HepG2 (cell line): ENCODE results near the gene EPHX1. TPM values are rescaled to one million over a fixed set of nuclear protein-coding genes. Genes with fewer than 3 reads are reported as not detected.

Experiments
- HHEX ChIP-seq: IDR thresholded peaks from 2 replicates; pipeline ENCODE4 v1.6.1; 2016; ENCODE audit warnings: control low read depth
- KDM4B ChIP-seq: sonication (generic); formaldehyde crosslinking; IDR thresholded peaks from 2 replicates; pipeline ENCODE4 v1.4.0; 2020; ENCODE audit warnings: missing genetic modification reagents
- SCMH1 ChIP-seq: sonication (generic); formaldehyde crosslinking; IDR thresholded peaks from 2 replicates; pipeline ENCODE4 v1.9.0; 2021; ENCODE audit warnings: missing genetic modification reagents, mild to moderate bottlenecking, borderline replicate concordance
- SNRNP70 ChIP-seq: fragments of 200-400 bp; formaldehyde crosslinking; IDR thresholded peaks from 2 replicates; pipeline ENCODE4 v1.6.1; 2017; ENCODE audit warnings: mild to moderate bottlenecking, low read depth, low read length, moderate library complexity
- XBP1 ChIP-seq: sonication (generic); formaldehyde crosslinking; IDR thresholded peaks from 2 replicates; pipeline ENCODE4 v1.5.0; 2020; ENCODE audit warnings: missing genetic modification reagents
- ZMYM3 ChIP-seq: sonication (generic); formaldehyde crosslinking; IDR thresholded peaks from 2 replicates; pipeline ENCODE4 v1.5.1; 2020; ENCODE audit warnings: mild to moderate bottlenecking, missing genetic modification reagents
- ZNF121 ChIP-seq: sonication (generic); formaldehyde crosslinking; IDR thresholded peaks from 2 replicates; pipeline ENCODE4 v1.5.0; 2020; ENCODE audit warnings: mild to moderate bottlenecking, missing genetic modification reagents
- ZNF24 ChIP-seq: fragments of 450-650 bp; IDR thresholded peaks from 2 replicates; pipeline ENCODE4 v1.6.1; 2017; ENCODE audit warnings: antibody characterized with exemption, mild to moderate bottlenecking
- ZNF260 ChIP-seq: sonication (generic); formaldehyde crosslinking; IDR thresholded peaks from 2 replicates; pipeline ENCODE4 v1.4.0; 2020; ENCODE audit warnings: missing genetic modification reagents, low read depth, mild to moderate bottlenecking, borderline replicate concordance
- ZNF30 ChIP-seq: sonication (generic); formaldehyde crosslinking; IDR thresholded peaks from 2 replicates; pipeline ENCODE4 v1.5.0; 2020; ENCODE audit warnings: mild to moderate bottlenecking, missing genetic modification reagents
- ZNF563 ChIP-seq: sonication (generic); formaldehyde crosslinking; IDR thresholded peaks from 2 replicates; pipeline ENCODE4 v1.8.0; 2022; ENCODE audit warnings: mild to moderate bottlenecking, moderate library complexity, missing genetic modification reagents
- ZNF788 ChIP-seq: sonication (generic); formaldehyde crosslinking; IDR thresholded peaks from 2 replicates; pipeline ENCODE4 v1.5.0; 2020; ENCODE audit warnings: mild to moderate bottlenecking, missing genetic modification reagents, borderline replicate concordance
- polyA plus RNA-seq, 8 experiments: library from polyadenylated mRNA; depleted of rRNA in 3 of 8; stranded (reverse) in 7 of 8; unstranded in 1 of 8; fragments of >200 nt; fragmentation: Illumina TruSeq in 4 of 8; extraction: Trizol in 4 of 8; gene quantifications; 2 replicates each; pipeline versions ENCODE4 v1.2.1 to v1.2.3, GENCODE V29; 2011 to 2016; ENCODE audit warnings: low read depth in 4 of 8, missing spikeins in 1 of 8, mixed read lengths in 1 of 8; ENCODE audit not compliant: insufficient read depth in 1 of 8
- total RNA-seq, 5 experiments: library from RNA; depleted of rRNA; stranded (reverse); fragments of >200 nt; fragmentation: Illumina TruSeq; extraction: Trizol; gene quantifications; 2 replicates each; pipeline ENCODE4 v1.2.3, GENCODE V29; 2016; ENCODE audit warnings: low read depth in 1 of 5
- TF ChIP-seq, protein P1 (sequence below): sonication (generic); formaldehyde crosslinking; IDR thresholded peaks from 2 replicates; pipeline ENCODE4 v1.4.0; 2020; ENCODE audit warnings: missing genetic modification reagents, borderline replicate concordance
- TF ChIP-seq, protein P2 (sequence below): sonication (generic); formaldehyde crosslinking; IDR thresholded peaks from 2 replicates; pipeline ENCODE4 v1.9.0; 2022; ENCODE audit warnings: missing genetic modification reagents, mild to moderate bottlenecking, borderline replicate concordance
- TF ChIP-seq, protein P3 (sequence below): sonication (generic); formaldehyde crosslinking; IDR thresholded peaks from 2 replicates; pipeline ENCODE4 v1.5.1; 2020; ENCODE audit warnings: missing genetic modification reagents, mild to moderate bottlenecking, borderline replicate concordance
- TF ChIP-seq, protein P4 (sequence below): sonication (generic); formaldehyde crosslinking; IDR thresholded peaks from 2 replicates; pipeline ENCODE4 v1.4.0; 2020; ENCODE audit warnings: mild to moderate bottlenecking, missing genetic modification reagents, borderline replicate concordance
- TF ChIP-seq, protein P5 (sequence below): sonication (generic); formaldehyde crosslinking; IDR thresholded peaks from 2 replicates; pipeline ENCODE4 v1.4.0; 2020; ENCODE audit warnings: low read depth, mild to moderate bottlenecking, missing genetic modification reagents

The EPHX1 gene
- total and polyA plus RNA-seq, 2 of the 13 experiments (the other 11 are each of a cell fraction or from before 2014, with no cell fraction given) = 27.7 to 36.5 TPM

DNA sequence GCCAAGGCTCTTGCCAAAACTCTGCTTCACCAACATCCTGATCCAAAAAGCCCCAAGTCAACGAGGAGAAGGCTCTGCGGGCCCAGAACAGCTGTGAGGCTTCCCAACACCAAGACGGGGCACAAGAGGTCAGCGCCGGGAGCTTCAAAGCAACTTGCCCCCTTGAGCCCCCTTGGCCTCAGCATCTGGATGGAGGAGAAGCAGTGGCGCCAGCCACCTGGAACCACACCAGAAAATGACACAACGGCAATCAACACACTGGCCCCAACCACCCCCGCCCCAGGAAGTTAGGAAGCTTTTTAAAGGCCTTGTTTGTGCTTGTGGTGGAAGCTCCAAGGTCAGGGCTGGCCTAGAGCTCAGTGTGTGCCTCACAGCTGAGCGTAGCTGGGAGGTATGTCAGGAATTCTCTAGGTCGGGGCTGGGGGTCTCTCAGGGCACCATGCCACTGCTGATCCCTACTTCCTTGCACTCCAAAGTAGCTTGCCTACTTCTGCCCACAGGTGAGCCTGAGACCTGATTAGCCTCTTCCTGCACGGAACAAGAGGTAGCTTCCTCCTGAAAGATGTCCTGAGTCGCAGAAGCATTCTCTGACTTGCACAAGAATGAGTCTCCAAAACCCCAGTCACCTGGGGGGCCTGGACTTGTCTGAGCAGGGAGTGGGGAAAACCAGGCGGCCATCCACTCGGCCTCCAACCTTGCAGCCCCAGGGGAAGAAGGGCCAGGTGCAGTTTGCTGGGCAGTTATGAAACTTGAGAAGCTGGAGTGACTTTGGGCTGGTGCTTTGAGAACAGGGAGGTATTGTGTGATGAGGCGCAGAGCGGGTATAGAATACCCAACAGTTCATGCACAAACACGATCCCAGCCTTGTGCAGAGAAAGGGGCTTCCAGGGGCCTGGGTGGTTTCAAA, 42.0 kb upstream of the EPHX1 start (continued):
- TF ChIP-seq, protein P1, sequence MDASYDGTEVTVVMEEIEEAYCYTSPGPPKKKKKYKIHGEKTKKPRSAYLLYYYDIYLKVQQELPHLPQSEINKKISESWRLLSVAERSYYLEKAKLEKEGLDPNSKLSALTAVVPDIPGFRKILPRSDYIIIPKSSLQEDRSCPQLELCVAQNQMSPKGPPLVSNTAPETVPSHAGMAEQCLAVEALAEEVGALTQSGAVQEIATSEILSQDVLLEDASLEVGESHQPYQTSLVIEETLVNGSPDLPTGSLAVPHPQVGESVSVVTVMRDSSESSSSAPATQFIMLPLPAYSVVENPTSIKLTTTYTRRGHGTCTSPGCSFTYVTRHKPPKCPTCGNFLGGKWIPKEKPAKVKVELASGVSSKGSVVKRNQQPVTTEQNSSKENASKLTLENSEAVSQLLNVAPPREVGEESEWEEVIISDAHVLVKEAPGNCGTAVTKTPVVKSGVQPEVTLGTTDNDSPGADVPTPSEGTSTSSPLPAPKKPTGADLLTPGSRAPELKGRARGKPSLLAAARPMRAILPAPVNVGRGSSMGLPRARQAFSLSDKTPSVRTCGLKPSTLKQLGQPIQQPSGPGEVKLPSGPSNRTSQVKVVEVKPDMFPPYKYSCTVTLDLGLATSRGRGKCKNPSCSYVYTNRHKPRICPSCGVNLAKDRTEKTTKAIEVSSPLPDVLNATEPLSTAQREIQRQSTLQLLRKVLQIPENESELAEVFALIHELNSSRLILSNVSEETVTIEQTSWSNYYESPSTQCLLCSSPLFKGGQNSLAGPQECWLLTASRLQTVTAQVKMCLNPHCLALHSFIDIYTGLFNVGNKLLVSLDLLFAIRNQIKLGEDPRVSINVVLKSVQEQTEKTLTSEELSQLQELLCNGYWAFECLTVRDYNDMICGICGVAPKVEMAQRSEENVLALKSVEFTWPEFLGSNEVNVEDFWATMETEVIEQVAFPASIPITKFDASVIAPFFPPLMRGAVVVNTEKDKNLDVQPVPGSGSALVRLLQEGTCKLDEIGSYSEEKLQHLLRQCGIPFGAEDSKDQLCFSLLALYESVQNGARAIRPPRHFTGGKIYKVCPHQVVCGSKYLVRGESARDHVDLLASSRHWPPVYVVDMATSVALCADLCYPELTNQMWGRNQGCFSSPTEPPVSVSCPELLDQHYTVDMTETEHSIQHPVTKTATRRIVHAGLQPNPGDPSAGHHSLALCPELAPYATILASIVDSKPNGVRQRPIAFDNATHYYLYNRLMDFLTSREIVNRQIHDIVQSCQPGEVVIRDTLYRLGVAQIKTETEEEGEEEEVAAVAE (CRISPR knock-in tag) = no peak
- TF ChIP-seq ZNF788 (CRISPR knock-in tag) (peak; percentile 63; the same call in 1 of the 2 replicates), ZNF30 (CRISPR knock-in tag) (no peak), ZNF260 (CRISPR knock-in tag) (no peak), HHEX (CRISPR knock-in tag) (no peak), ZNF24 (no peak), KDM4B (CRISPR knock-in tag) (peak; percentile 23; the same call in 1 of the 2 replicates), ZMYM3 (CRISPR knock-in tag) (peak; percentile 56; the same call in 1 of the 2 replicates), SCMH1 (CRISPR knock-in tag) (no peak), ZNF563 (CRISPR knock-in tag) (peak; percentile 19; the same call in 1 of the 2 replicates), XBP1 (CRISPR knock-in tag) (no peak), ZNF121 (CRISPR knock-in tag) (no peak; the same call in 1 of the 2 replicates), SNRNP70 (no peak)
- TF ChIP-seq, protein P2, sequence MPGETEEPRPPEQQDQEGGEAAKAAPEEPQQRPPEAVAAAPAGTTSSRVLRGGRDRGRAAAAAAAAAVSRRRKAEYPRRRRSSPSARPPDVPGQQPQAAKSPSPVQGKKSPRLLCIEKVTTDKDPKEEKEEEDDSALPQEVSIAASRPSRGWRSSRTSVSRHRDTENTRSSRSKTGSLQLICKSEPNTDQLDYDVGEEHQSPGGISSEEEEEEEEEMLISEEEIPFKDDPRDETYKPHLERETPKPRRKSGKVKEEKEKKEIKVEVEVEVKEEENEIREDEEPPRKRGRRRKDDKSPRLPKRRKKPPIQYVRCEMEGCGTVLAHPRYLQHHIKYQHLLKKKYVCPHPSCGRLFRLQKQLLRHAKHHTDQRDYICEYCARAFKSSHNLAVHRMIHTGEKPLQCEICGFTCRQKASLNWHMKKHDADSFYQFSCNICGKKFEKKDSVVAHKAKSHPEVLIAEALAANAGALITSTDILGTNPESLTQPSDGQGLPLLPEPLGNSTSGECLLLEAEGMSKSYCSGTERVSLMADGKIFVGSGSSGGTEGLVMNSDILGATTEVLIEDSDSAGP = peak; percentile 76; the same call in 1 of the 2 replicates
- TF ChIP-seq, protein P3, sequence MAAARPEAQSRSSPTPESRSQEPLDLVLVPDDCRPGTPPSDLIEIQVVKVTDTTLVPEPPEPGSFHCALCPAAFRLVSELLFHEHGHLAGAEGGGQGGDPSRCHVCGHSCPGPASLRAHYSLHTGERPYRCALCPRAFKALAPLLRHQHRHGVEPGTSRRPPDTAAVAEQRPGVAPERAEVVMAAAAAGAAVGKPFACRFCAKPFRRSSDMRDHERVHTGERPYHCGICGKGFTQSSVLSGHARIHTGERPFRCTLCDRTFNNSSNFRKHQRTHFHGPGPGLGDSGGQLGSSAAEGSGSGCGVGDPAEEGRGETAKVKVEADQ (CRISPR knock-in tag) = no peak
- TF ChIP-seq, protein P4, sequence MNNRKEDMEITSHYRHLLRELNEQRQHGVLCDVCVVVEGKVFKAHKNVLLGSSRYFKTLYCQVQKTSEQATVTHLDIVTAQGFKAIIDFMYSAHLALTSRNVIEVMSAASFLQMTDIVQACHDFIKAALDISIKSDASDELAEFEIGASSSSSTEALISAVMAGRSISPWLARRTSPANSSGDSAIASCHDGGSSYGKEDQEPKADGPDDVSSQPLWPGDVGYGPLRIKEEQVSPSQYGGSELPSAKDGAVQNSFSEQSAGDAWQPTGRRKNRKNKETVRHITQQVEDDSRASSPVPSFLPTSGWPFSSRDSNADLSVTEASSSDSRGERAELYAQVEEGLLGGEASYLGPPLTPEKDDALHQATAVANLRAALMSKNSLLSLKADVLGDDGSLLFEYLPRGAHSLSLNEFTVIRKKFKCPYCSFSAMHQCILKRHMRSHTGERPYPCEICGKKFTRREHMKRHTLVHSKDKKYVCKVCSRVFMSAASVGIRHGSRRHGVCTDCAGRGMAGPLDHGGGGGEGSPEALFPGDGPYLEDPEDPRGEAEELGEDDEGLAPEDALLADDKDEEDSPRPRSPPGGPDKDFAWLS (CRISPR knock-in tag) = no peak
- TF ChIP-seq, protein P5, sequence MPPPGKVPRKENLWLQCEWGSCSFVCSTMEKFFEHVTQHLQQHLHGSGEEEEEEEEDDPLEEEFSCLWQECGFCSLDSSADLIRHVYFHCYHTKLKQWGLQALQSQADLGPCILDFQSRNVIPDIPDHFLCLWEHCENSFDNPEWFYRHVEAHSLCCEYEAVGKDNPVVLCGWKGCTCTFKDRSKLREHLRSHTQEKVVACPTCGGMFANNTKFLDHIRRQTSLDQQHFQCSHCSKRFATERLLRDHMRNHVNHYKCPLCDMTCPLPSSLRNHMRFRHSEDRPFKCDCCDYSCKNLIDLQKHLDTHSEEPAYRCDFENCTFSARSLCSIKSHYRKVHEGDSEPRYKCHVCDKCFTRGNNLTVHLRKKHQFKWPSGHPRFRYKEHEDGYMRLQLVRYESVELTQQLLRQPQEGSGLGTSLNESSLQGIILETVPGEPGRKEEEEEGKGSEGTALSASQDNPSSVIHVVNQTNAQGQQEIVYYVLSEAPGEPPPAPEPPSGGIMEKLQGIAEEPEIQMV (CRISPR knock-in tag) = peak; percentile 22; the same call in 1 of the 2 replicates
